KOPT-K1 (cell line): Measurements from ENCODE around the gene VIPR1.

Source experiments
- H3K27ac ChIP-seq: fragments of 200-600 bp; sonication (generic); 2 replicates; pipeline ENCODE4 v1.5.1; 2016; ENCODE audit warnings: antibody characterized with exemption, mild to moderate bottlenecking, low read depth, low read length; ENCODE audit not compliant: poor library complexity, severe bottlenecking
- H3K36me3 ChIP-seq: fragments of 200-600 bp; sonication (generic); 2 replicates; pipeline ENCODE4 v1.5.1; 2017; ENCODE audit warnings: antibody characterized with exemption, mild to moderate bottlenecking, low read length, moderate library complexity; ENCODE audit not compliant: insufficient read depth
- H3K9me3 ChIP-seq: fragments of 200-600 bp; sonication (generic); 2 replicates; pipeline ENCODE4 v1.5.1; 2017; ENCODE audit warnings: antibody characterized with exemption, low read length, mild to moderate bottlenecking; ENCODE audit not compliant: insufficient read depth, poor library complexity, severe bottlenecking

The VIPR1 gene

DNA sequence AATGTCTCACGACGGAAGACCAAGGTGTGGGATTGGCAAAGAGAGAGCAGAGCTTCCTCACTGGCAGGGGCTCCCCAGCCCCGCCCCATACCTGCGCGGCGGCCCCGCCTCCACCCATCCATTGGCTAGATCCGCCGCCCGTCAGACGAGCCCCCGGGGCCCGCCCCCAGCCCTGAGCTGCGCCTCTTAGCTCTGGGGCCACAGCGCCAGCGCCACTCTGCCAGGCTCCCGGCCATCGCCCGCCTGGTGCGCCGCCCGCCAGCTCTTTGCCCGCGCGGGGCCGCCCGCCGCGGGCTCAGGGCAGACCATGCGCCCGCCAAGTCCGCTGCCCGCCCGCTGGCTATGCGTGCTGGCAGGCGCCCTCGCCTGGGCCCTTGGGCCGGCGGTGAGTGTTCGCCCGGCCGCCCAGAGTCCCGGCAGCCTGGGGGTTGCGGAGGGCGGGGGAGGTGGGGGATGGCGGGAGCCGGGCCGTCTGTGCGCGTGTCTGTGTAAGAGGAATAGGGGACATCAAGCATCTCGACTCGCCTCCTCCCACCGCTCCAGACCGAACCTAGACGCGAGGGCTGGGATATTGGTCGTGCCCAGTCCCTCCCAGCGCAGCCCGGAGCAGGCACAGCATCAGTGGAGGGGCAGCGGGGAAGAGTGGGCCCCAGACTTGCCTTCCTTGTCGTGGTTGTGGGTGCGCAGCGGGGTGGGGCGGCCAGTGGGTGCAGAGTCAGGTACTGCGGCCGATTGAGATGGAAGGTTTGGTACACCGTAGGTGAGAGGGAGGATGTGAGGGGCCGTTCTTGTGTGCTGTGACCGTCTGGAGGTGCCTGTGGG, at the start of gene VIPR1:
TSS of gene VIPR1 (plus strand) at position 215 of the 822 bp plus-strand sequence. CDS start at position 308, 93 bp downstream.
- peaks cover 10% of the 10 kb centered on the region for H3K9me3 ChIP-seq
- no peaks in the 10 kb centered on the region for H3K36me3 ChIP-seq
- no peak within 1 kb of the TSS for H3K27ac ChIP-seq

DNA sequence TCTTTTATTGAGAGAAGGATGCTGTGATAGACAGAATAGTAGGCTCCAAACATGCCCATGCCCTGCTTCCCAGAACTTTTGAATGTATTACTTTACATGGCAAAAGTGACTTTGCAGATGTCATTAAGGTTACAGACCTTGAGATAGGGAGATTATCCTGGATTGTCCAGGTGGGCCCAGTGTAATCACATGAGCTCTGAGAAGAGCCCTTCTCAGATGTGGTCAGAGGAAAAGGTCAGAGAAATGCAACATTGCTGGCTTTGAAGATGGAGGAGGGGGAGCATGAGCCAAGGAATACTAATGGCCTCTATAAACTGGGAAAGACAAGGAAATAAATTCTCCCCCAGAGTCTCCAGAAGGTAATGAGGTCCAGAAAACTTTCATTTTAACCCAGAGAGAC, 46.2 kb upstream of the VIPR1 start:
- Histone ChIP-seq H3K36me3 (no peaks in the 10 kb centered on the region), H3K27ac (no peak overlapping the region), H3K9me3 (no peaks in the 10 kb centered on the region)

- no peaks in the 10 kb centered on the region for H3K9me3 ChIP-seq
- no peak overlapping the region for H3K27ac ChIP-seq
- no peaks in the 10 kb centered on the region for H3K36me3 ChIP-seq
Measured at GRCh38 chr3:42459151-42459550, 43.3 kb upstream of the VIPR1 start.

- Histone ChIP-seq H3K27ac (no peak overlapping the region), H3K9me3 (no peaks in the 10 kb centered on the region), H3K36me3 (no peaks in the 10 kb centered on the region)
Measured at GRCh38 chr3:42461762-42462161, 40.7 kb upstream of the VIPR1 start.

DNA sequence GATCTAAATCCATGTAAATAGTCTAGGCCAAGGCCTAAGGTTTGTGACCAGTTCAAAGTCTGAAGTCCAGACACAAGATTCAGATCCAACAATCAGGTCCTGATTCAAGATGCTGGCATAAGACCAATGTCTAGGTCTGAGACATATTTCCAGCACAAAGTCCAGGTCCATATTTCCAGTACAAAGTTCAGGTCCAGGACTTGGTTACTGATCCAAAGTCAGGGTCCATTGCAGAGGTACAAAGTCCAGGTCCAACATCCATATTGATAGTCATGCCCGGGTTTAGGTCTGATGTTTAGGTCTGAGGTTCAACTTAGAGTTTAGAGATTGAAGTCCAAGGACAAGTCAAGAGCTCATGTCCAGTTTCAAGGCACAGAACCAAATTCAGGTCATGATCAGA, 39.4 kb upstream of the VIPR1 start:
- Histone ChIP-seq H3K36me3 (no peaks in the 10 kb centered on the region), H3K27ac (no peak overlapping the region), H3K9me3 (no peaks in the 10 kb centered on the region)

DNA sequence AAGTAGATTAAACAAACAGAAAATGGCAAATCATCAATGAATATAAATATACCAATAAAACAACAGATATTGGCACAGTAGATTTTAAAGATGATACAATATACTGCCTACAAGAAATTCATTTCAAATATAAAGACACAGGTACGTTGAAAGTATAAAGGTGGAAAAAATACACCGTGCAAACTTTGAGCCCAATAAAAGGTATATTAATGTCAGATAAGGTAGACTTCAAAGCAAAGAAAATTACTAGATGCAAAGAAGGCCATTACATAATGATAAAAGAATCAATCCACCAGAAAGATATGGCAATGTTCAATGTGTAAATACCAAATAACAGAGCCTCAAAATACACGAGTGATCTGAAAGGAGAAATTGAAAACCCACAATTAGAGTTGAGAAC, 34.3 kb upstream of the VIPR1 start:
- Histone ChIP-seq H3K36me3 (no peaks in the 10 kb centered on the region), H3K27ac (no peak overlapping the region), H3K9me3 (no peaks in the 10 kb centered on the region)

GRCh38 chr3:42472555-42472954, 29.9 kb upstream of the VIPR1 start:
- H3K27ac ChIP-seq = no peak overlapping the region
- H3K36me3 ChIP-seq = no peaks in the 10 kb centered on the region
- H3K9me3 ChIP-seq = no peaks in the 10 kb centered on the region

DNA sequence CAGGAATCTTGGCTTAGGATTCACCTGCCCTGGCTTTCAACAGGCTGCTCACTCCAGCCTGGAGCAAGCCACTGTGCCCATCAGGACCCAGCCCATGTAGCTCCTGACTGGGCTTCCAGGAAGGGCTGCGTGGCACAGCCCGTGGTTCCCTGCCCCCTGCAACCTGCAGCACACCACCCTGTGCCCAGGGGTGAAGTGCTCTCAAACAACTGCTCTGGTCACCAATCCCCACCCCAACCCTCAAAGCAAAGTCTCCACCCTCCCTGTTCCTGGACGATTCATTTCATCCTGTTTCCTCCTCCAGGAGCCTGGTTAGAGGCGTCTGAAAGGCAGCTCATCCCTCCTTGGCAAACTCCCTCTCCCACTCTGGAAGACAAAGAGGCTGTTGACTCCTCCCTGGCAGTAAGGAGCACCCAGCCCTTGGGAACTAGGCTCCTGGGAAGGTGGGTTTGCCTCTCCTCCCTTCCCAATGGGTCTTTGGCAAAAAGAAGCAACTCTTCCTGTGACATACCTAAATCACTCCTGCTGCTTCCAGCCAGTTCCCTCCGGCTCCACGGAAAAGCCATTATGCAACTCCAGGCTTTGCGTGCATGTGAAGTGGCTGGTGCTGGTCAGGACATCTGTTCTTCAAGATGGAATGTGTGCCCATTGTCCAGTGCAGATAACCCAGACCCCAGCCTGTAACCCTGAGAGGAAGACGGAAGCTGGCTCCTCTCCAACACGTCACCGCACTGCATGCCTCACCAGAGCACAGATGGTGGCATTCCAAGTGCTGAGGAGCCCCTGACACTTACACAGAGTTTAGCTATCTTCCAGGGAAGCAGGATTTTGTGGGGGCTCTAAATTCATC, 29.1 kb upstream of the VIPR1 start:
- Histone ChIP-seq H3K36me3 (no peaks in the 10 kb centered on the region), H3K9me3 (no peaks in the 10 kb centered on the region), H3K27ac (no peak overlapping the region)

- H3K9me3 ChIP-seq = peaks cover 9% of the 10 kb centered on the region
- H3K27ac ChIP-seq = no peak overlapping the region
- no peaks in the 10 kb centered on the region for H3K36me3 ChIP-seq
Measured at GRCh38 chr3:42476225-42477125, 26.0 kb upstream of the VIPR1 start.

DNA sequence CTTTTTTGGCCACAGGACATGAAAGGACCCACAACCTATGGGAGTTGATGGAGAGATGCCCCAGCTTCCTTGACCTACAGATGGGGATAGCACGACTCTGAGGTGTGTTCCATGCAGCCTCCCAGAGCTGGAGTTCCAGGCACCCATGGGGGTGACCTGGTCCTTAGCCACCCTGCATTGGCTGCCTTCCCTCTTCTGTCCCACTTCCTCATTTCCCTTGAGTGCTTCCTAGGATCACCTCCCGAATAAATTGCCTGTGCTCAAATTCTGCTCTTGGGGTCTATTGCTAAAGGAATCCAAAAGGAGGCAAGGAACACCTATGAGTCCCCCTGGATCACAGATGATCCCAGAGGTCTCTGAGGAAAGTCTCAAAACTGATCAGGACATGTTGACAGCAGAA, 24.7 kb upstream of the VIPR1 start:
- Histone ChIP-seq H3K27ac (no peak overlapping the region), H3K36me3 (no peaks in the 10 kb centered on the region), H3K9me3 (peaks cover 14% of the 10 kb centered on the region)

DNA sequence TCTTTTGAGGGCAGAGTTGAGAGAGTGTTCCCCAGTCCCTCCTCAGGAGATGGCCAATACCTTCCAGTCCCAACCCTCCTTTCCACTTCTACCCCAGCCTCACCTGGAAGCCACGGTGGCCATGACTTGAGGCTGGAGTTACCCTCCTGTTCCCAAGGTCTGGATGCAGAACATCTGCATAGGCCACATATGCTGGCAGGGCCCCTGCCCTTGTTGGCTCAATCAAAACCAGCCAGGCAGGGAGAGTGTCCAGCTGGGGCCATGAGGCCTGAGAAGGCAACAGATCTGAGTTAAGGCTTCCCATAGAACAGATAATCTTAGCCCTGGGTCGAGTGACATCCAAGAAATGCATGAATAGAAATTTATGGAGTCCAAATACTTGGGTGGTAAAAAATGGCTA, 23.6 kb upstream of the VIPR1 start:
- H3K27ac ChIP-seq = no peak overlapping the region
- peaks cover 14% of the 10 kb centered on the region for H3K9me3 ChIP-seq
- no peaks in the 10 kb centered on the region for H3K36me3 ChIP-seq

- Histone ChIP-seq H3K27ac (no peak overlapping the region), H3K9me3 (no peaks in the 10 kb centered on the region)
Measured at GRCh38 chr3:42486814-42487565, 15.5 kb upstream of the VIPR1 start.

DNA sequence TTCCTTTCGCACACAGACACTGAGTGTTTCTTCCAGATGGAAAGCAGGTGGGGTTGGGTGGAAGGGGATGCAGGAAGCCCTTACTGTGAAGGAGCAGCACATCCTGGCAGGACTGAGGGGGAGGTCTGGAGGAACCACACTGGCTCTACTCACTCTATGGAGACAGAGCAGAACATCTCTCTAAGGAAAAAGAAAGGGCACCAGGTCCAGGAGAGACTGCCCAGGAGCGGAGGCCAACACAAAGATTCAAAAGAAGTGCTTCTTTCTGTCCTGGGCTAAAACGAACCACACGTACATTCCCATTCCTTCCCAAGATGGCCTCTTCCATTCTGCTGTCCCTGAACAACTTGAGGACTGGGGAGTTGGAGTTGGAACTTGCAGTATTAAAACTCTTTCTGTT, 13.8 kb upstream of the VIPR1 start:
- no peaks in the 10 kb centered on the region for H3K36me3 ChIP-seq
- no peaks in the 10 kb centered on the region for H3K9me3 ChIP-seq
- no peak overlapping the region for H3K27ac ChIP-seq

More at GRCh38 chr3:42486814-42487565, 15.5 kb upstream of the VIPR1 start:
- no peaks in the 10 kb centered on the region for H3K36me3 ChIP-seq
